Measurements from ENCODE around the gene P4HA2.

DNA sequence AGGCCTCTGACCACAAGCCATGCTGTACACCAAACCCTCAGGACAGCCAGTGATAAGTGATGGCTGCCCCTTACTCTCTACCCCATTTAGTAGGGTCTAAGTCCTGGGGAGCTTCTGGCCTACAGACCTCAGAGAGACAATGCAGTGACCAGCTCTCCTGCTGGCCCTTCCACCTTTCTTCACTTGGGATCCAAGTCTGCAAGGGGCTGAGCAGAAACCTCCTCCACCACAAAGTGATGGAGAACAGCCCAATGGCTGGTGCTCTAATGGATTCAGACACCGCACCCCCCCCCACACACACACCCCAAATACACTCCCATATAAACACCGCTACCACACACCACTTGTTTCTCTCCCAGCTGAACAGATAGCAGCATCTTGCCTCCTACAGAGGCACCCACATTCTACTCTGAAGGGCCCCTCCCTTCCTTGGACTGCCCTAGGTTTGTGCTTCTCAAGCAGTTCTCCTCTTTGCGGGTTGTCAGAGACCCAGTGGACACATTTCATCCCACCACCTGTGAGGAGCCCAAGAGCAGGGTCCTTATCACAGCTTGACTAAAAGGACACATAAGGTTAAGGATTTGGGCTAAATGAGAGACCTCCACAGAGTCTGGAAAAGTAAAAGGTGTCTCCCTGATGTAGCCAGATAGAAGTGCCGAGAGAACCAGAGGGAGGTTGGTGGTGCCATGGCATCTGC lies 28.6 kb upstream of the P4HA2 start:
- no peak for TF ChIP-seq POLR2A (IDR thresholded peaks at IDR 0.05)
- TF ChIP-seq, protein P1, sequence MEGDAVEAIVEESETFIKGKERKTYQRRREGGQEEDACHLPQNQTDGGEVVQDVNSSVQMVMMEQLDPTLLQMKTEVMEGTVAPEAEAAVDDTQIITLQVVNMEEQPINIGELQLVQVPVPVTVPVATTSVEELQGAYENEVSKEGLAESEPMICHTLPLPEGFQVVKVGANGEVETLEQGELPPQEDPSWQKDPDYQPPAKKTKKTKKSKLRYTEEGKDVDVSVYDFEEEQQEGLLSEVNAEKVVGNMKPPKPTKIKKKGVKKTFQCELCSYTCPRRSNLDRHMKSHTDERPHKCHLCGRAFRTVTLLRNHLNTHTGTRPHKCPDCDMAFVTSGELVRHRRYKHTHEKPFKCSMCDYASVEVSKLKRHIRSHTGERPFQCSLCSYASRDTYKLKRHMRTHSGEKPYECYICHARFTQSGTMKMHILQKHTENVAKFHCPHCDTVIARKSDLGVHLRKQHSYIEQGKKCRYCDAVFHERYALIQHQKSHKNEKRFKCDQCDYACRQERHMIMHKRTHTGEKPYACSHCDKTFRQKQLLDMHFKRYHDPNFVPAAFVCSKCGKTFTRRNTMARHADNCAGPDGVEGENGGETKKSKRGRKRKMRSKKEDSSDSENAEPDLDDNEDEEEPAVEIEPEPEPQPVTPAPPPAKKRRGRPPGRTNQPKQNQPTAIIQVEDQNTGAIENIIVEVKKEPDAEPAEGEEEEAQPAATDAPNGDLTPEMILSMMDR (IDR thresholded peaks at IDR 0.05), result no peak
